ENCODE results near the gene HOXD12.

The HOXD12 gene

GRCh38 chr2:176089843-176090395 lies 9.7 kb upstream of the HOXD12 start:
- peaks cover 3% of the 10 kb centered on the region for H3K9me3 ChIP-seq (ENCODE audit: low read length)
- H3K9ac ChIP-seq (ENCODE audit: low read length) = no peak overlapping the region

GRCh38 chr2:176090862-176091261 lies 8.7 kb upstream of the HOXD12 start:
- Histone ChIP-seq H3K36me3 (ENCODE audit: insufficient read depth, low read length) (no peaks in the 10 kb centered on the region), H3K4me1 (ENCODE audit: insufficient read depth, low read length) (peaks cover 21% of the 10 kb centered on the region), H3K4me3 (ENCODE audit: low read depth in 1 of 2, low read length in 2 of 2) (no peak overlapping the region), H3K9me3 (ENCODE audit: low read length) (peaks cover 3% of the 10 kb centered on the region), H3K27ac (ENCODE audit: low read depth, low read length) (no peak overlapping the region), H3K9ac (ENCODE audit: low read length) (no peak overlapping the region), H3K27me3 (ENCODE audit: control insufficient read depth in 1 of 2, insufficient read depth in 2 of 2, low read length in 2 of 2) (peaks cover 85 to 99% of the 10 kb centered on the region in 2 donors)

More at GRCh38 chr2:176089843-176090395, 9.7 kb upstream of the HOXD12 start:
- Histone ChIP-seq H3K36me3 (ENCODE audit: insufficient read depth, low read length) (no peaks in the 10 kb centered on the region), H3K4me3 (ENCODE audit: low read depth in 1 of 2, low read length in 2 of 2) (no peak overlapping the region), H3K4me1 (ENCODE audit: insufficient read depth, low read length) (peaks cover 25% of the 10 kb centered on the region), H3K27me3 (ENCODE audit: control insufficient read depth in 1 of 2, insufficient read depth in 2 of 2, low read length in 2 of 2) (peaks cover 85 to 99% of the 10 kb centered on the region in 2 donors), H3K27ac (ENCODE audit: low read depth, low read length) (no peak overlapping the region)

DNA sequence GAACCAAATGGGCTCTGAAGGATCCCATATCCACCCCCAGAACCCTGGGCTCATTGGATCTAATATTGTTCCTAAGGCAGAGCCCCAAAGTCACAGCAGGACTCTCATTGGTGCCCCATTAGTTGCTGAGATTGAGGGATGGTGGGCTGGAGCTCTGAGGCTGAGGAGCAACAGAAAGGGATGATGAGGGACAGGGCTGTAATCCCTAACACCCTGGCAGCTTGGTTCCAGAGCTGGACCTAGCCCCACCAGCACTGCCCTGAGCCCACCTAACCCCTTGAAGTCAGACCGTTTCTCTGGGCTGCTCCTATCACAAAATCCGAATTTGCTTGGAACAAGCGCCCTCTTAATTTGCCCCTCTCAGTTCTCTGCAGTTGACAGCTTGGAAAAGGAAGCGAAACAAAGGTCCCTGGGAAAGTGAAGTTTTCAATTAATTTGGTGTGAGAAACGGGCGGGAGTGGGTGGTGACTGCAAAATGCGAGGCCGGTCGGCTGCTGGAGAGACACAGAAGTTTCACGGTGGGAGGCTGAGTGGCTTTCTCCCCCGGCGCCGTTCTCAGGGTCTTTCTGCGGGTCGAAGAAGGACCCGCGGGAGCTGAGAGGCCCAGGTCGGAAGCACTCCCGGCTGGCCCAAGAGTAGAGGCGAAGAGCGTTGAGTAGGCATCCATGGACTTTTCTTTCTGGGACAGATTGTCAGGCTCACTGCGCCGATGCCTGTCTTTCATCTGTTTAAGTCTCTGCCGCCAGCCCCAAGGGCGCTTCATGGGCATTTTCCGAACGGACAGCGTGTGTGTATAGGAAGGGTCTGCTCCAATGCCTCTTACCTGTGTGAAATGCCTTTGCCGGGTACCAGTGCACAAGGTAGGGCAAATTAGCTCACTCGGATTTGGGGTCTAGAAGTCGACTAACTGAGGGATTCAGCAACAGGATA lies 8.0 kb upstream of the HOXD12 start:
- Histone ChIP-seq H3K4me3 (ENCODE audit: low read depth in 1 of 2, low read length in 2 of 2) (no peak overlapping the region), H3K27me3 (ENCODE audit: control insufficient read depth in 1 of 2, insufficient read depth in 2 of 2, low read length in 2 of 2) (peaks cover 84 to 99% of the 10 kb centered on the region in 2 donors)

GRCh38 chr2:176092270-176093144 lies 7.1 kb upstream of the HOXD12 start, which contains the start of gene HOXD13:
Gene HOXD13, plus strand, starts transcription at chr2:176092721. Its CDS starts 170 bp downstream, at chr2:176092891.
- H3K27ac ChIP-seq (ENCODE audit: low read depth, low read length) = no peak within 1 kb of the TSS
- no peak within 1 kb of the TSS for H3K9ac ChIP-seq (ENCODE audit: low read length)

More for the DNA sequence above, 8.0 kb upstream of the HOXD12 start:
- Histone ChIP-seq H3K9me3 (ENCODE audit: low read length) (peaks cover 3% of the 10 kb centered on the region), H3K36me3 (ENCODE audit: insufficient read depth, low read length) (no peaks in the 10 kb centered on the region), H3K9ac (ENCODE audit: low read length) (no peak overlapping the region), H3K27ac (ENCODE audit: low read depth, low read length) (no peak overlapping the region), H3K4me1 (ENCODE audit: insufficient read depth, low read length) (peaks cover 15% of the 10 kb centered on the region)

DNA sequence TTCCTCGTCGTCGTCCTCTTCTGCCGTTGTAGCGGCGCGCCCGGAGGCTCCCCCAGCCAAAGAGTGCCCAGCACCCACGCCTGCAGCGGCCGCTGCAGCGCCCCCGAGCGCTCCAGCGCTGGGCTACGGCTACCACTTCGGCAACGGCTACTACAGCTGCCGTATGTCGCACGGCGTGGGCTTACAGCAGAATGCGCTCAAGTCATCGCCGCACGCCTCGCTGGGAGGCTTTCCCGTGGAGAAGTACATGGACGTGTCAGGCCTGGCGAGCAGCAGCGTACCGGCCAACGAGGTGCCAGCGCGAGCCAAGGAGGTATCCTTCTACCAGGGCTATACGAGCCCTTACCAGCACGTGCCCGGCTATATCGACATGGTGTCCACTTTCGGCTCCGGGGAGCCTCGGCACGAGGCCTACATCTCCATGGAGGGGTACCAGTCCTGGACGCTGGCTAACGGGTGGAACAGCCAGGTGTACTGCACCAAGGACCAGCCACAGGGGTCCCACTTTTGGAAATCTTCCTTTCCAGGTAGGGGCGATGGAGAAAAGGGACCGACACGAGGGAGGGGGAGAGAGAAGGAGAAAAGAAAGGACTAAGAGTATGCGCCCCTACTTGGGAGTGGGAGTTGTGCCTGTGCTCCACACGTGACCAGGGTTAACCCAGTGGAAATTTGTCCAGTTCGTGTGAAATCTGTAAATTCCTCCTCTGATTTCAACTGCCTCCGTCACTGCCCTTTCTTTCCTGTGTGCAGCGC lies 6.3 kb upstream of the HOXD12 start:
- H3K9me3 ChIP-seq (ENCODE audit: low read length) = peaks cover 3% of the 10 kb centered on the region
- peaks cover 16% of the 10 kb centered on the region for H3K4me1 ChIP-seq (ENCODE audit: insufficient read depth, low read length)
- H3K4me3 ChIP-seq (ENCODE audit: low read depth in 1 of 2, low read length in 2 of 2) = peak overlapping the region; percentile 6 to 53
- H3K36me3 ChIP-seq (ENCODE audit: insufficient read depth, low read length) = no peaks in the 10 kb centered on the region
- H3K9ac ChIP-seq (ENCODE audit: low read length) = no peak overlapping the region
- H3K27ac ChIP-seq (ENCODE audit: low read depth, low read length) = no peak overlapping the region
- H3K27me3 ChIP-seq (ENCODE audit: control insufficient read depth in 1 of 2, insufficient read depth in 2 of 2, low read length in 2 of 2) = peaks cover 83 to 99% of the 10 kb centered on the region in 2 donors

More at GRCh38 chr2:176092270-176093144, 7.1 kb upstream of the HOXD12 start, which contains the start of gene HOXD13:
- no peaks in the 10 kb centered on the region for H3K36me3 ChIP-seq (ENCODE audit: insufficient read depth, low read length)
- H3K4me3 ChIP-seq (ENCODE audit: low read depth in 1 of 2, low read length in 2 of 2) = peak within 1 kb of the TSS; percentile 6 to 53
- peaks cover 3% of the 10 kb centered on the region for H3K9me3 ChIP-seq (ENCODE audit: low read length)
- peaks cover 84 to 99% of the 10 kb centered on the region in 2 donors for H3K27me3 ChIP-seq (ENCODE audit: control insufficient read depth in 1 of 2, insufficient read depth in 2 of 2, low read length in 2 of 2)
- peaks cover 16% of the 10 kb centered on the region for H3K4me1 ChIP-seq (ENCODE audit: insufficient read depth, low read length)

DNA sequence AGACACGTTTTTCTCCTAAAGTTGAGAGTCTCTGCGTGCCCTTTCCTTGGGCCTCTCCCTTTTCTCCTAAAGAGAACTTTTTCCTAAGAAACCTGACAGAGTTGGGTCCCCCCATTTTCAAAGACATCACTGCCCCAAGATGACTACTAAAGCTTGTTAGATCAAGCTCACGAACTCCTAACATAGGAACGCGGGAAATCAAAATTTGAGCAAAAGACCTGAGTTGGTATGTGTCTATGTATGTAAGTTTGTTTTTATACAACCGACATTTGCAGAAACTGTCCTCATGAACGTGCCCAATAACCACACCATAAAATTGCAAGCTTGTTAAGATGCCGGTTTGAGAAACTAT lies 5.7 kb upstream of the HOXD12 start:
- H3K9ac ChIP-seq (ENCODE audit: low read length) = no peak overlapping the region
- H3K9me3 ChIP-seq (ENCODE audit: low read length) = peaks cover 3% of the 10 kb centered on the region
- H3K27ac ChIP-seq (ENCODE audit: low read depth, low read length) = no peak overlapping the region
- H3K36me3 ChIP-seq (ENCODE audit: insufficient read depth, low read length) = no peaks in the 10 kb centered on the region
- peaks cover 13% of the 10 kb centered on the region for H3K4me1 ChIP-seq (ENCODE audit: insufficient read depth, low read length)
- no peak overlapping the region for H3K4me3 ChIP-seq (ENCODE audit: low read depth in 1 of 2, low read length in 2 of 2)
- peaks cover 83 to 99% of the 10 kb centered on the region in 2 donors for H3K27me3 ChIP-seq (ENCODE audit: control insufficient read depth in 1 of 2, insufficient read depth in 2 of 2, low read length in 2 of 2)

GRCh38 chr2:176094349-176094748 lies 5.2 kb upstream of the HOXD12 start:
- Histone ChIP-seq H3K36me3 (ENCODE audit: insufficient read depth, low read length) (no peaks in the 10 kb centered on the region), H3K27ac (ENCODE audit: low read depth, low read length) (no peak overlapping the region), H3K4me1 (ENCODE audit: insufficient read depth, low read length) (peaks cover 13% of the 10 kb centered on the region), H3K27me3 (ENCODE audit: control insufficient read depth in 1 of 2, insufficient read depth in 2 of 2, low read length in 2 of 2) (peaks cover 83 to 98% of the 10 kb centered on the region in 2 donors), H3K4me3 (ENCODE audit: low read depth in 1 of 2, low read length in 2 of 2) (no peak overlapping the region), H3K9me3 (ENCODE audit: low read length) (peaks cover 3% of the 10 kb centered on the region), H3K9ac (ENCODE audit: low read length) (no peak overlapping the region)

- Histone ChIP-seq H3K4me1 (ENCODE audit: insufficient read depth, low read length) (peaks cover 13% of the 10 kb centered on the region), H3K27me3 (ENCODE audit: control insufficient read depth in 1 of 2, insufficient read depth in 2 of 2, low read length in 2 of 2) (peaks cover 83 to 98% of the 10 kb centered on the region in 2 donors), H3K9ac (ENCODE audit: low read length) (no peak overlapping the region), H3K4me3 (ENCODE audit: low read depth in 1 of 2, low read length in 2 of 2) (no peak overlapping the region), H3K9me3 (ENCODE audit: low read length) (peaks cover 3% of the 10 kb centered on the region), H3K27ac (ENCODE audit: low read depth, low read length) (no peak overlapping the region), H3K36me3 (ENCODE audit: insufficient read depth, low read length) (no peaks in the 10 kb centered on the region)
Measured at GRCh38 chr2:176095421-176095820, 4.2 kb upstream of the HOXD12 start.

DNA sequence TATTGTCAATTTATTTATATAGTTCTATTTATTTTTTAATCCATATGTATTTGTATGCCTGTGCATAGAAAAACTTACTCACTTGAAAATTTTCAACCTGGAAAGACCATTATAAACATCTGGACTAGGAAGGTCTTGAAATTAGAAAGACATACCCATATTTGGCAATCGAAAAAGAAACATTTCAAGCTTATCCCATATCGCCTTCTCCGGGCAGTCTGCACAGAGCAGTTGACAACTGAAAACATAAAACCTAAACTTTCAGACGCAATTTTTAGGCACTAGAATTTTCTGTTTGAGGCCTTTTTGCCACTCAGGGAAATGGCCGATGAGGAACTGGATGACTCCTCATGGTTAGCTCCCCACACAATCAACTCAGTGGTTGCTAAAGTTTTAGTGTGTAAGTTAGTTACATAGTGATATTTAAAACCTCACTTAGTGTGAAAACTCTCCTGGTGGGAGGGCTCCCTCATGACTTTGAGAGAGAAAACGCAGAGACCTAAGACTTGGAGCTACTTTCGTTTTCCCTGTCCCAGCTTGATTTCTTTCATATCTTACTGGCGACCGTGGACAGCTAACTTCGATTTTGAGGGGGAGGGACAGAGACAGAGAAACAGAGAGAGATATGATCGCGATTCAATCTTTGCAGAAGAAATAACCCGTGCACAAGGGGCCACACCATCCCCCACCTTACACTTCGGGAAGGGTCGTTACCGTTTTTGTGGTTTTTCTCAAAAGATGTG lies 3.2 kb upstream of the HOXD12 start:
- peaks cover 3% of the 10 kb centered on the region for H3K9me3 ChIP-seq (ENCODE audit: low read length)
- H3K9ac ChIP-seq (ENCODE audit: low read length) = no peak overlapping the region
- H3K4me3 ChIP-seq (ENCODE audit: low read depth in 1 of 2, low read length in 2 of 2) = peak overlapping the region; percentile 49 to 51
- peaks cover 85 to 96% of the 10 kb centered on the region in 2 donors for H3K27me3 ChIP-seq (ENCODE audit: control insufficient read depth in 1 of 2, insufficient read depth in 2 of 2, low read length in 2 of 2)
- H3K27ac ChIP-seq (ENCODE audit: low read depth, low read length) = no peak overlapping the region
- H3K36me3 ChIP-seq (ENCODE audit: insufficient read depth, low read length) = no peaks in the 10 kb centered on the region
- H3K4me1 ChIP-seq (ENCODE audit: insufficient read depth, low read length) = peaks cover 13% of the 10 kb centered on the region
